ENCODE data around the gene ATL2.

DNA sequence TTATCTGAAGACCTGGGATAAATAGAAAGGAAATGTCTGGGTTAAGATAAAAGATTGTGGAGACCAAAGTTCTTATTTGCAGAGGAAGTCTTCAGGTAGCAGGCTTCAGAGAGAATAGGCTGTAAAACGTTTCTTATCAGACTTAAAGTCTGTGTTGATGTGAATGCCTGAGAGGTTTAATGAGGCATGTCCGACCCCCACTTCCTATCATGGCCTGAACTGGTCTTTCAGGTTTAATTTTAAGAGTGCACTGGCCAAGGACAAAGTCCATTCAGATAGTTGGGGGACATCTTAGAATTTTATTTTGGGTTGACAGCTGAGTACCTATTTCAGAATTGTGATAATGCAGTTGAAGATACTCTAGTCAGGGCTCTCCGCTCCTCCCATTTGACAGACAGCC, 92.1 kb downstream of the ATL2 start:
- TF ChIP-seq SUZ12 (IDR thresholded peaks at IDR 0.05) (no peak), NFRKB (IDR thresholded peaks at IDR 0.05) (no peak), ELF4 (IDR thresholded peaks at IDR 0.05) (no peak), FOXA1 (IDR thresholded peaks at IDR 0.05) (no peak), TARDBP (IDR thresholded peaks at IDR 0.05) (no peak), LEF1 (IDR thresholded peaks at IDR 0.05; ENCODE audit: borderline replicate concordance) (no peak), FOXK2 (IDR thresholded peaks at IDR 0.05) (no peak), SP1 (IDR thresholded peaks at IDR 0.05) (no peak), BHLHE40 (IDR thresholded peaks at IDR 0.05; ENCODE audit: borderline replicate concordance) (no peak), L3MBTL2 (conservative IDR thresholded peaks at IDR 0.05) (no peak), FOXM1 (IDR thresholded peaks at IDR 0.05; ENCODE audit: borderline replicate concordance) (no peak), CTBP1 (IDR thresholded peaks at IDR 0.05; ENCODE audit: borderline replicate concordance) (no peak), ARNT (IDR thresholded peaks at IDR 0.05) (no peak), ZNF384 (IDR thresholded peaks at IDR 0.05) (no peak)

All from HEK293T (cell line).